SK-N-SH treated with all-trans-retinoic acid at 6 μM for 48 hours (cell line): ENCODE data around the gene AMH.

Experiments used
- ATAC-seq: fragments of 200-7000 bp; cut with Tn5 transposase; 3 replicates; pipeline ENCODE4 v1.9.1; 2020; ENCODE audit warnings: mild to moderate bottlenecking, moderate library complexity
- ARNTL ChIP-seq: fragments of 450-650 bp; formaldehyde crosslinking; IDR thresholded peaks from 2 replicates; pipeline ENCODE4 v1.5.0; 2020; ENCODE audit warnings: low read depth, mild to moderate bottlenecking, moderate library complexity, borderline replicate concordance
- BACH2 ChIP-seq: fragments of 250-450 bp; sonication (Bioruptor Pico); IDR thresholded peaks from 2 replicates; pipeline ENCODE4 v1.9.0; 2021; ENCODE audit warnings: mild to moderate bottlenecking, borderline replicate concordance
- CSDC2 ChIP-seq: fragments of 250-450 bp; sonication (Bioruptor Pico); IDR thresholded peaks from 2 replicates; pipeline ENCODE4 v1.5.0; 2020; ENCODE audit warnings: mild to moderate bottlenecking, moderate library complexity
- ESRRG ChIP-seq: fragments of 250-450 bp; sonication (Bioruptor Pico); IDR thresholded peaks from 2 replicates; pipeline ENCODE4 v1.6.1; 2021; ENCODE audit warnings: mild to moderate bottlenecking
- GLIS3 ChIP-seq: fragments of 250-450 bp; sonication (Bioruptor Pico); IDR thresholded peaks from 2 replicates; pipeline ENCODE4 v1.5.0; 2020; ENCODE audit warnings: mild to moderate bottlenecking, moderate library complexity
- ISL1 ChIP-seq: fragments of 250-450 bp; sonication (Bioruptor Pico); IDR thresholded peaks from 2 replicates; pipeline ENCODE4 v2.1.2; 2022; ENCODE audit warnings: mild to moderate bottlenecking, moderate library complexity
- OSR1 ChIP-seq: fragments of 250-450 bp; sonication (Bioruptor Pico); IDR thresholded peaks from 2 replicates; pipeline ENCODE4 v1.8.0; 2022; ENCODE audit warnings: moderate library complexity, mild to moderate bottlenecking, inconsistent platforms
- PPARA ChIP-seq: fragments of 250-450 bp; sonication (Bioruptor Pico); IDR thresholded peaks from 2 replicates; pipeline ENCODE4 v1.5.0; 2020; ENCODE audit warnings: mild to moderate bottlenecking, borderline replicate concordance
- RARB ChIP-seq: fragments of 250-450 bp; sonication (Bioruptor Pico); IDR thresholded peaks from 2 replicates; pipeline ENCODE4 v1.8.0; 2021; ENCODE audit warnings: mild to moderate bottlenecking, moderate library complexity
- SNAI2 ChIP-seq: fragments of 250-450 bp; sonication (Bioruptor Pico); IDR thresholded peaks from 2 replicates; pipeline ENCODE4 v1.5.0; 2020; ENCODE audit warnings: mild to moderate bottlenecking, moderate library complexity
- TCF4 ChIP-seq: fragments of 250-450 bp; sonication (Bioruptor Pico); IDR thresholded peaks from 2 replicates; pipeline ENCODE4 v1.8.0; 2021; ENCODE audit warnings: mild to moderate bottlenecking, moderate library complexity, borderline replicate concordance
- TOX ChIP-seq: fragments of 250-450 bp; sonication (Bioruptor Pico); IDR thresholded peaks from 2 replicates; pipeline ENCODE4 v1.8.0; 2021; ENCODE audit warnings: mild to moderate bottlenecking, moderate library complexity, borderline replicate concordance
- ZC3H10 ChIP-seq: fragments of 250-450 bp; sonication (Bioruptor Pico); IDR thresholded peaks from 2 replicates; pipeline ENCODE4 v1.5.1; 2021; ENCODE audit warnings: mild to moderate bottlenecking, moderate library complexity
- ZNF565 ChIP-seq: fragments of 450-650 bp; formaldehyde crosslinking; conservative IDR thresholded peaks from 2 replicates; pipeline ENCODE4 v1.5.0; 2020; ENCODE audit warnings: low read depth, mild to moderate bottlenecking, moderate library complexity
- ZNF70 ChIP-seq: fragments of 450-650 bp; formaldehyde crosslinking; IDR thresholded peaks from 2 replicates; pipeline ENCODE4 v1.5.0; 2020; ENCODE audit warnings: mild to moderate bottlenecking, moderate library complexity
- ZNF8 ChIP-seq: fragments of 450-650 bp; formaldehyde crosslinking; IDR thresholded peaks from 2 replicates; pipeline ENCODE4 v1.5.0; 2020; ENCODE audit warnings: mild to moderate bottlenecking, moderate library complexity
- TF ChIP-seq, protein P1 (sequence below): fragments of 250-450 bp; sonication (Bioruptor Pico); IDR thresholded peaks from 2 replicates; pipeline ENCODE4 v1.8.0; 2021; ENCODE audit warnings: low read depth, mild to moderate bottlenecking, moderate library complexity, borderline replicate concordance
- TF ChIP-seq, protein P2 (sequence below): fragments of 250-450 bp; sonication (Bioruptor Pico); IDR thresholded peaks from 2 replicates; pipeline ENCODE4 v1.5.1; 2020; ENCODE audit warnings: low read depth, mild to moderate bottlenecking, moderate library complexity
- TF ChIP-seq, protein P3 (sequence below): fragments of 250-450 bp; sonication (Bioruptor Pico); IDR thresholded peaks from 2 replicates; pipeline ENCODE4 v1.5.1; 2021; ENCODE audit warnings: mild to moderate bottlenecking, moderate library complexity
- TF ChIP-seq, protein P4 (sequence below): fragments of 250-450 bp; sonication (Bioruptor Pico); IDR thresholded peaks from 2 replicates; pipeline ENCODE4 v1.5.0; 2020; ENCODE audit warnings: mild to moderate bottlenecking, moderate library complexity
- TF ChIP-seq, protein P5 (sequence below): fragments of 250-450 bp; sonication (Bioruptor Pico); IDR thresholded peaks from 2 replicates; pipeline ENCODE4 v1.8.0; 2020; ENCODE audit warnings: mild to moderate bottlenecking, moderate library complexity, borderline replicate concordance

AMH gene

GRCh38 chr19:2251106-2252054 lies 2.3 kb downstream of the AMH start:
- TF ChIP-seq ZNF8 (CRISPR knock-in tag) (no peak), CSDC2 (CRISPR knock-in tag) (no peak), ARNTL (CRISPR knock-in tag) (no peak), TCF4 (CRISPR knock-in tag) (no peak), PPARA (no peak), SNAI2 (CRISPR knock-in tag) (no peak), OSR1 (CRISPR knock-in tag) (no peak), ESRRG (CRISPR knock-in tag) (no peak), ISL1 (no peak), RARB (CRISPR knock-in tag) (no peak), ZNF565 (CRISPR knock-in tag) (no peak), ZNF70 (CRISPR knock-in tag) (no peak), BACH2 (no peak), TOX (CRISPR knock-in tag) (no peak), ZC3H10 (CRISPR knock-in tag) (no peak)
- TF ChIP-seq, protein P1, sequence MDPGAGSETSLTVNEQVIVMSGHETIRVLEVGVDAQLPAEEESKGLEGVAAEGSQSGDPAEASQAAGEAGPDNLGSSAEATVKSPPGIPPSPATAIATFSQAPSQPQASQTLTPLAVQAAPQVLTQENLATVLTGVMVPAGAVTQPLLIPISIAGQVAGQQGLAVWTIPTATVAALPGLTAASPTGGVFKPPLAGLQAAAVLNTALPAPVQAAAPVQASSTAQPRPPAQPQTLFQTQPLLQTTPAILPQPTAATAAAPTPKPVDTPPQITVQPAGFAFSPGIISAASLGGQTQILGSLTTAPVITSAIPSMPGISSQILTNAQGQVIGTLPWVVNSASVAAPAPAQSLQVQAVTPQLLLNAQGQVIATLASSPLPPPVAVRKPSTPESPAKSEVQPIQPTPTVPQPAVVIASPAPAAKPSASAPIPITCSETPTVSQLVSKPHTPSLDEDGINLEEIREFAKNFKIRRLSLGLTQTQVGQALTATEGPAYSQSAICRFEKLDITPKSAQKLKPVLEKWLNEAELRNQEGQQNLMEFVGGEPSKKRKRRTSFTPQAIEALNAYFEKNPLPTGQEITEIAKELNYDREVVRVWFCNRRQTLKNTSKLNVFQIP (CRISPR knock-in tag), result no peak
- TF ChIP-seq, protein P2, sequence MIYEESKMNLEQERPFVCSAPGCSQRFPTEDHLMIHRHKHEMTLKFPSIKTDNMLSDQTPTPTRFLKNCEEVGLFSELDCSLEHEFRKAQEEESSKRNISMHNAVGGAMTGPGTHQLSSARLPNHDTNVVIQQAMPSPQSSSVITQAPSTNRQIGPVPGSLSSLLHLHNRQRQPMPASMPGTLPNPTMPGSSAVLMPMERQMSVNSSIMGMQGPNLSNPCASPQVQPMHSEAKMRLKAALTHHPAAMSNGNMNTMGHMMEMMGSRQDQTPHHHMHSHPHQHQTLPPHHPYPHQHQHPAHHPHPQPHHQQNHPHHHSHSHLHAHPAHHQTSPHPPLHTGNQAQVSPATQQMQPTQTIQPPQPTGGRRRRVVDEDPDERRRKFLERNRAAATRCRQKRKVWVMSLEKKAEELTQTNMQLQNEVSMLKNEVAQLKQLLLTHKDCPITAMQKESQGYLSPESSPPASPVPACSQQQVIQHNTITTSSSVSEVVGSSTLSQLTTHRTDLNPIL (CRISPR knock-in tag), result no peak
- TF ChIP-seq, protein P3, sequence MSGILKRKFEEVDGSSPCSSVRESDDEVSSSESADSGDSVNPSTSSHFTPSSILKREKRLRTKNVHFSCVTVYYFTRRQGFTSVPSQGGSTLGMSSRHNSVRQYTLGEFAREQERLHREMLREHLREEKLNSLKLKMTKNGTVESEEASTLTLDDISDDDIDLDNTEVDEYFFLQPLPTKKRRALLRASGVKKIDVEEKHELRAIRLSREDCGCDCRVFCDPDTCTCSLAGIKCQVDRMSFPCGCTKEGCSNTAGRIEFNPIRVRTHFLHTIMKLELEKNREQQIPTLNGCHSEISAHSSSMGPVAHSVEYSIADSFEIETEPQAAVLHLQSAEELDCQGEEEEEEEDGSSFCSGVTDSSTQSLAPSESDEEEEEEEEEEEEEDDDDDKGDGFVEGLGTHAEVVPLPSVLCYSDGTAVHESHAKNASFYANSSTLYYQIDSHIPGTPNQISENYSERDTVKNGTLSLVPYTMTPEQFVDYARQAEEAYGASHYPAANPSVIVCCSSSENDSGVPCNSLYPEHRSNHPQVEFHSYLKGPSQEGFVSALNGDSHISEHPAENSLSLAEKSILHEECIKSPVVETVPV (CRISPR knock-in tag), result no peak
- TF ChIP-seq, protein P4, sequence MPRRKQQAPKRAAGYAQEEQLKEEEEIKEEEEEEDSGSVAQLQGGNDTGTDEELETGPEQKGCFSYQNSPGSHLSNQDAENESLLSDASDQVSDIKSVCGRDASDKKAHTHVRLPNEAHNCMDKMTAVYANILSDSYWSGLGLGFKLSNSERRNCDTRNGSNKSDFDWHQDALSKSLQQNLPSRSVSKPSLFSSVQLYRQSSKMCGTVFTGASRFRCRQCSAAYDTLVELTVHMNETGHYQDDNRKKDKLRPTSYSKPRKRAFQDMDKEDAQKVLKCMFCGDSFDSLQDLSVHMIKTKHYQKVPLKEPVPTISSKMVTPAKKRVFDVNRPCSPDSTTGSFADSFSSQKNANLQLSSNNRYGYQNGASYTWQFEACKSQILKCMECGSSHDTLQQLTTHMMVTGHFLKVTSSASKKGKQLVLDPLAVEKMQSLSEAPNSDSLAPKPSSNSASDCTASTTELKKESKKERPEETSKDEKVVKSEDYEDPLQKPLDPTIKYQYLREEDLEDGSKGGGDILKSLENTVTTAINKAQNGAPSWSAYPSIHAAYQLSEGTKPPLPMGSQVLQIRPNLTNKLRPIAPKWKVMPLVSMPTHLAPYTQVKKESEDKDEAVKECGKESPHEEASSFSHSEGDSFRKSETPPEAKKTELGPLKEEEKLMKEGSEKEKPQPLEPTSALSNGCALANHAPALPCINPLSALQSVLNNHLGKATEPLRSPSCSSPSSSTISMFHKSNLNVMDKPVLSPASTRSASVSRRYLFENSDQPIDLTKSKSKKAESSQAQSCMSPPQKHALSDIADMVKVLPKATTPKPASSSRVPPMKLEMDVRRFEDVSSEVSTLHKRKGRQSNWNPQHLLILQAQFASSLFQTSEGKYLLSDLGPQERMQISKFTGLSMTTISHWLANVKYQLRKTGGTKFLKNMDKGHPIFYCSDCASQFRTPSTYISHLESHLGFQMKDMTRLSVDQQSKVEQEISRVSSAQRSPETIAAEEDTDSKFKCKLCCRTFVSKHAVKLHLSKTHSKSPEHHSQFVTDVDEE (CRISPR knock-in tag), result no peak
- TF ChIP-seq, all 23 proteins: peak for 0
- ATAC-seq, result no peak

- ATAC-seq, result no peak
- no peak for TF ChIP-seq BACH2
- TF ChIP-seq OSR1 (CRISPR knock-in tag), result no peak
- TF ChIP-seq, protein P3 (CRISPR knock-in tag), result no peak
- TF ChIP-seq, protein P5, sequence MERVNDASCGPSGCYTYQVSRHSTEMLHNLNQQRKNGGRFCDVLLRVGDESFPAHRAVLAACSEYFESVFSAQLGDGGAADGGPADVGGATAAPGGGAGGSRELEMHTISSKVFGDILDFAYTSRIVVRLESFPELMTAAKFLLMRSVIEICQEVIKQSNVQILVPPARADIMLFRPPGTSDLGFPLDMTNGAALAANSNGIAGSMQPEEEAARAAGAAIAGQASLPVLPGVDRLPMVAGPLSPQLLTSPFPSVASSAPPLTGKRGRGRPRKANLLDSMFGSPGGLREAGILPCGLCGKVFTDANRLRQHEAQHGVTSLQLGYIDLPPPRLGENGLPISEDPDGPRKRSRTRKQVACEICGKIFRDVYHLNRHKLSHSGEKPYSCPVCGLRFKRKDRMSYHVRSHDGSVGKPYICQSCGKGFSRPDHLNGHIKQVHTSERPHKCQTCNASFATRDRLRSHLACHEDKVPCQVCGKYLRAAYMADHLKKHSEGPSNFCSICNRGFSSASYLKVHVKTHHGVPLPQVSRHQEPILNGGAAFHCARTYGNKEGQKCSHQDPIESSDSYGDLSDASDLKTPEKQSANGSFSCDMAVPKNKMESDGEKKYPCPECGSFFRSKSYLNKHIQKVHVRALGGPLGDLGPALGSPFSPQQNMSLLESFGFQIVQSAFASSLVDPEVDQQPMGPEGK (CRISPR knock-in tag), result no peak
- TF ChIP-seq TCF4 (CRISPR knock-in tag), result no peak
- TF ChIP-seq, protein P4 (CRISPR knock-in tag), result no peak
- no peak for TF ChIP-seq GLIS3 (CRISPR knock-in tag)
Measured at GRCh38 chr19:2252055-2252796, 3.1 kb downstream of the AMH start.
